ENCODE data around the gene MUS81. TPM values are rescaled to one million over a fixed set of nuclear protein-coding genes. Genes with fewer than 3 reads are reported as not detected.
A peak's percentile ranks its signal among the peaks of the same experiment; 100 is the strongest.

The MUS81 gene
- total and polyA plus RNA-seq, 2 of the 13 experiments (the other 11 are each of a cell fraction or from before 2014, with no cell fraction given): 25.6 to 30.2 TPM

DNA sequence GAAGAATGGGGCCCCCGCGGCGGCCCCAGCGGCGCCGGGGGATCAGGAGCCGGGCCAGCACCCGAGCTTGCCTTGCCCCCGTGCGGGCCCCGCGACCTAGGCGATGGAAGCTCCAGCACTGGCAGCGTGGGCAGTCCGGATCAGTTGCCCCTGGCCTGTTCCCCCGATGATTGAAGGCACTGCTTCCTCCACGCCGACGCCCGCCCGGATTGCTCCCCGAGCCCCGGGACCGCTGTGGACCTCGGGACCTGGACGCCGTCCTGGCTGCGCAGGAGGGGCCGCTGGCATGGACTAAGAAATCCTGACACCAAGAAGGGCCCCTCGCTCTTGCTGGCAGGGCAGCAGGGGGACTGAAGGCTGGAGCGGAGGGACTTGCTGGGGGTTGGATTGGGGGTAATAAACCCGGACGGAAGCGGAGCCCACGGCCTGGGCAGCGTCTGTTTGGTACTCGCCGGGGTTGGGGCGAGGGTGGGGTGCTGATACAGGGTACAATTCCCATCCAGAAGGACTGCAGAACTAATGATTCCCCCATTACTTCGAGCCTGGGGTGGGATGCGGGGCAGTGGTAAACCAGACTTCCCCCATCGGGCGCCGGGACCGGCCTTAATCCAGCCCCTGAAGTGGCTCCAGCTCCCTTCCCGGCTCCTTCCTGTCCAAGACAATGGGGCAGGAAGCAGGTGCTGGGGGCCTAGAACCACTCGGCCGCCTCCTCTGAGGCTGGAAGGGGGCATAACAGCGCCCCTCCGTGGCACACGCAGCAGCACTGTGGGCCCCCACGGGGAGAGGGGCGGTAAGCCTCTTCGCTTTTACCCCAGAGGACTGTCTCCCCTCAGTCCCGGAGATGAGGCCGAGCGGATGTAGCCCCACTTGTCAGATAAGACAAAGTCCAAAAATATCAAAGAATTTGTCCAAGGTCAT, 31.2 kb downstream of the MUS81 start (continued):
- TF ChIP-seq SMAD3 (CRISPR knock-in tag; IDR thresholded peaks at IDR 0.05) (peak; percentile 27; the same call in 1 of the 2 replicates), GATAD1 (CRISPR knock-in tag; IDR thresholded peaks at IDR 0.05) (peak; percentile 60; the same call in 1 of the 2 replicates), NR2C2 (CRISPR knock-in tag; IDR thresholded peaks at IDR 0.05; ENCODE audit: borderline replicate concordance) (peak; percentile 54), LCORL (IDR thresholded peaks at IDR 0.05) (no peak), LCORL (CRISPR knock-in tag; IDR thresholded peaks at IDR 0.05) (no peak), MEIS2 (CRISPR knock-in tag; IDR thresholded peaks at IDR 0.05) (no peak; the same call in 1 of the 2 replicates), ARNTL (CRISPR knock-in tag; IDR thresholded peaks at IDR 0.05) (0 out of 2 replicates have a peak, but pooled peaks have one; percentile 42), ZNF138 (CRISPR knock-in tag; IDR thresholded peaks at IDR 0.05; ENCODE audit: low read depth) (no peak), DR1 (CRISPR knock-in tag; IDR thresholded peaks at IDR 0.05) (no peak), U2AF1 (optimal IDR thresholded peaks at IDR 0.05; ENCODE audit: low read depth, low read length) (peak; percentile 8), BCL6 (CRISPR knock-in tag; IDR thresholded peaks at IDR 0.05) (peak; percentile 49), POLR2AphosphoS5 (IDR thresholded peaks at IDR 0.05; ENCODE audit: low read depth, low read length) (no peak), ZNF10 (CRISPR knock-in tag; IDR thresholded peaks at IDR 0.05; ENCODE audit: borderline replicate concordance, low read depth) (no peak), EZH2 (conservative IDR thresholded peaks at IDR 0.05; ENCODE audit: low read depth, low read length) (no peak), ZNF296 (CRISPR knock-in tag; conservative IDR thresholded peaks at IDR 0.05) (no peak), ATRX (CRISPR knock-in tag; IDR thresholded peaks at IDR 0.05; ENCODE audit: borderline replicate concordance) (no peak), KDM5B (CRISPR knock-in tag; IDR thresholded peaks at IDR 0.05; ENCODE audit: borderline replicate concordance) (peak; percentile 56; the same call in 1 of the 2 replicates), TMF1 (CRISPR knock-in tag; IDR thresholded peaks at IDR 0.05; ENCODE audit: low read depth) (no peak)
- TF ChIP-seq, protein P1, sequence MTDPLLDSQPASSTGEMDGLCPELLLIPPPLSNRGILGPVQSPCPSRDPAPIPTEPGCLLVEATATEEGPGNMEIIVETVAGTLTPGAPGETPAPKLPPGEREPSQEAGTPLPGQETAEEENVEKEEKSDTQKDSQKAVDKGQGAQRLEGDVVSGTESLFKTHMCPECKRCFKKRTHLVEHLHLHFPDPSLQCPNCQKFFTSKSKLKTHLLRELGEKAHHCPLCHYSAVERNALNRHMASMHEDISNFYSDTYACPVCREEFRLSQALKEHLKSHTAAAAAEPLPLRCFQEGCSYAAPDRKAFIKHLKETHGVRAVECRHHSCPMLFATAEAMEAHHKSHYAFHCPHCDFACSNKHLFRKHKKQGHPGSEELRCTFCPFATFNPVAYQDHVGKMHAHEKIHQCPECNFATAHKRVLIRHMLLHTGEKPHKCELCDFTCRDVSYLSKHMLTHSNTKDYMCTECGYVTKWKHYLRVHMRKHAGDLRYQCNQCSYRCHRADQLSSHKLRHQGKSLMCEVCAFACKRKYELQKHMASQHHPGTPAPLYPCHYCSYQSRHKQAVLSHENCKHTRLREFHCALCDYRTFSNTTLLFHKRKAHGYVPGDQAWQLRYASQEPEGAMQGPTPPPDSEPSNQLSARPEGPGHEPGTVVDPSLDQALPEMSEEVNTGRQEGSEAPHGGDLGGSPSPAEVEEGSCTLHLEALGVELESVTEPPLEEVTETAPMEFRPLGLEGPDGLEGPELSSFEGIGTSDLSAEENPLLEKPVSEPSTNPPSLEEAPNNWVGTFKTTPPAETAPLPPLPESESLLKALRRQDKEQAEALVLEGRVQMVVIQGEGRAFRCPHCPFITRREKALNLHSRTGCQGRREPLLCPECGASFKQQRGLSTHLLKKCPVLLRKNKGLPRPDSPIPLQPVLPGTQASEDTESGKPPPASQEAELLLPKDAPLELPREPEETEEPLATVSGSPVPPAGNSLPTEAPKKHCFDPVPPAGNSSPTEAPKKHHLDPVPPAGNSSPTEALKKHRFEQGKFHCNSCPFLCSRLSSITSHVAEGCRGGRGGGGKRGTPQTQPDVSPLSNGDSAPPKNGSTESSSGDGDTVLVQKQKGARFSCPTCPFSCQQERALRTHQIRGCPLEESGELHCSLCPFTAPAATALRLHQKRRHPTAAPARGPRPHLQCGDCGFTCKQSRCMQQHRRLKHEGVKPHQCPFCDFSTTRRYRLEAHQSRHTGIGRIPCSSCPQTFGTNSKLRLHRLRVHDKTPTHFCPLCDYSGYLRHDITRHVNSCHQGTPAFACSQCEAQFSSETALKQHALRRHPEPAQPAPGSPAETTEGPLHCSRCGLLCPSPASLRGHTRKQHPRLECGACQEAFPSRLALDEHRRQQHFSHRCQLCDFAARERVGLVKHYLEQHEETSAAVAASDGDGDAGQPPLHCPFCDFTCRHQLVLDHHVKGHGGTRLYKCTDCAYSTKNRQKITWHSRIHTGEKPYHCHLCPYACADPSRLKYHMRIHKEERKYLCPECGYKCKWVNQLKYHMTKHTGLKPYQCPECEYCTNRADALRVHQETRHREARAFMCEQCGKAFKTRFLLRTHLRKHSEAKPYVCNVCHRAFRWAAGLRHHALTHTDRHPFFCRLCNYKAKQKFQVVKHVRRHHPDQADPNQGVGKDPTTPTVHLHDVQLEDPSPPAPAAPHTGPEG (CRISPR knock-in tag; IDR thresholded peaks at IDR 0.05): no peak; the same call in 1 of the 2 replicates
- TF ChIP-seq, protein P2, sequence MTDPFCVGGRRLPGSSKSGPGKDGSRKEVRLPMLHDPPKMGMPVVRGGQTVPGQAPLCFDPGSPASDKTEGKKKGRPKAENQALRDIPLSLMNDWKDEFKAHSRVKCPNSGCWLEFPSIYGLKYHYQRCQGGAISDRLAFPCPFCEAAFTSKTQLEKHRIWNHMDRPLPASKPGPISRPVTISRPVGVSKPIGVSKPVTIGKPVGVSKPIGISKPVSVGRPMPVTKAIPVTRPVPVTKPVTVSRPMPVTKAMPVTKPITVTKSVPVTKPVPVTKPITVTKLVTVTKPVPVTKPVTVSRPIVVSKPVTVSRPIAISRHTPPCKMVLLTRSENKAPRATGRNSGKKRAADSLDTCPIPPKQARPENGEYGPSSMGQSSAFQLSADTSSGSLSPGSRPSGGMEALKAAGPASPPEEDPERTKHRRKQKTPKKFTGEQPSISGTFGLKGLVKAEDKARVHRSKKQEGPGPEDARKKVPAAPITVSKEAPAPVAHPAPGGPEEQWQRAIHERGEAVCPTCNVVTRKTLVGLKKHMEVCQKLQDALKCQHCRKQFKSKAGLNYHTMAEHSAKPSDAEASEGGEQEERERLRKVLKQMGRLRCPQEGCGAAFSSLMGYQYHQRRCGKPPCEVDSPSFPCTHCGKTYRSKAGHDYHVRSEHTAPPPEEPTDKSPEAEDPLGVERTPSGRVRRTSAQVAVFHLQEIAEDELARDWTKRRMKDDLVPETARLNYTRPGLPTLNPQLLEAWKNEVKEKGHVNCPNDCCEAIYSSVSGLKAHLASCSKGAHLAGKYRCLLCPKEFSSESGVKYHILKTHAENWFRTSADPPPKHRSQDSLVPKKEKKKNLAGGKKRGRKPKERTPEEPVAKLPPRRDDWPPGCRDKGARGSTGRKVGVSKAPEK (CRISPR knock-in tag; IDR thresholded peaks at IDR 0.05; ENCODE audit: borderline replicate concordance): no peak

All from HepG2 (cell line).